Endometrial microvascular endothelial cells (primary cell): ENCODE results near the gene MRAP. TPM values are rescaled to one million over a fixed set of nuclear protein-coding genes. Genes with fewer than 3 reads are reported as not detected.

ENCODE experiments used
- total RNA-seq: library from RNA; depleted of rRNA; stranded (reverse); fragments of >200 nt; gene quantifications from one replicate; pipeline ENCODE4 v1.2.3, GENCODE V29; 2015; ENCODE audit errors: inconsistent ontology term

Gene MRAP
- total RNA-seq, 1 donor from 2014 or later: not detected

Other genes with a start within 250 kb of the MRAP start
- gene MIS18A, start 19.8 kb upstream of the MRAP start, total RNA-seq: 13.3 TPM
- 19.7 TPM for gene URB1, start 94.2 kb downstream of the MRAP start, total RNA-seq
- gene EVA1C, start 113.9 kb downstream of the MRAP start, total RNA-seq: 30.9 TPM